Stimulated activated CD8-positive, alpha-beta memory T cell treated with anti-CD3 and anti-CD28 coated beads, Interleukin-4, amount 100 ng/mL, for 48 hours (primary cell): Measurements from ENCODE around the gene PLXNA4.

Experiments
- DNase-seq: peaks from one replicate; pipeline ENCODE4 v3.0.0-alpha.2; 2020

Gene PLXNA4

GRCh38 chr7:132155715-132156114, 420.6 kb downstream of the PLXNA4 start:
- DNase-seq, result no peak

GRCh38 chr7:132154695-132155471, 421.4 kb downstream of the PLXNA4 start:
- DNase-seq, result no peak

DNA sequence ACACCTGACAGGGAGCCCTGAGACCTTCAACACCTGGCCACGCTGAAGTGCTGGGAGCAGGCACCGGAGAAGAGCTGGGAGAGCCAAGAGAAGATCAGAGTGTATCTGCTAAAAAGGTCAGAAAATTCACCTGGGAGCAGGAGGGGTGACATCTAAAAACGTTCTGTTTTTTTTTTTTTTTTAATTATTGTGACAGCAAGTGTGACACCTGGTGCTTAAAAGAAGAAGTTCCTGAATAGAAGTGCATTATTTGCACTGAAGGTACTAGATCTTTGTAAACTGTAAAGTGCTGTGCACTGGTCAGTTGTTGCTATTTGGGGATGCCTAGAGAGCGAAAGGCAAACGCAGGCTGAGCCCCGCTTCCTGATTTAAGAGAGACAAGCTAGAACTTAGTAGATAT, 422.0 kb downstream of the PLXNA4 start:
- DNase-seq, result no peak

GRCh38 chr7:132152131-132152889, 424.0 kb downstream of the PLXNA4 start:
- DNase-seq, result no peak

- no peak for DNase-seq
Measured at GRCh38 chr7:132150711-132151110, 425.6 kb downstream of the PLXNA4 start.

DNA sequence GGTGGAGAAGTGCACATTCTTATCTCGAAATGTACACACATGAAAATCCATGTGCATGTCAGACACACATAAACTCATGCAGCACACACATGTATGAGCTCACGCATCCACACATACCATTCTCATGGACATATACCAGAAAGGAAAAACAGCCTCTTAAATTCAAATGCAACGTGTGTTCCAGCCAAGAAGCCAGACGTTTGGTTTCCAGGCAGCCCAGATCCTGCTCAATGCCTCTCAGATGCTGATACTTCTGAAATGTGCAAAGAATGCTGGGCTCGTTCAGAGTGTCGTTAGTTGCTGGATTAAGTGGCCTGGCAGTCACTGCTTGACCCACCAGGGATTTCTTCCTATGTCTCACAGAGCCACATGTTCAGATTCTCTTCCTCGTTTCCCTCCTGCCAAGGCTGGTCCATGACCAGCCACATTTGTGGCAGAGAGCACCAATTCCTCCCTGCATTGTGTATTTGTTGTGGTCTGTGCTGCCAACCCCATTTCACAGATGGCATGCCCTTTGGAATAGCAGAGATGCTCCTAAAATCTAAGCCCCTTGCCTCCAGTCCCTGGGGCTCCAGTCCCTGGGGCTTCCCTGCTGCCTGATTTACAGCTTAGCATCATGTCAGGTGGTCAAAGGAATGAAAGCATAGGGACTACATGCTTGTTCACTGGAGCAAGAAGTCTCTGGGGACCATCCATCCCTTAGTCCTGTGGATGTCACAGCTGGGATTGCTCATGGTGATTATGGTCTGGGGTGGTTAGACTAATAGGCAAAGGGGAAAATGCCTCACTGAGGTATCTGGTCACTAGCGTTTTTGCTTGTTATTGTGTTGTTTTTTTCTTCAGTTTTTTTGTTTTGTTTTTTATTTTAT, 426.6 kb downstream of the PLXNA4 start:
- DNase-seq, result no peak

DNA sequence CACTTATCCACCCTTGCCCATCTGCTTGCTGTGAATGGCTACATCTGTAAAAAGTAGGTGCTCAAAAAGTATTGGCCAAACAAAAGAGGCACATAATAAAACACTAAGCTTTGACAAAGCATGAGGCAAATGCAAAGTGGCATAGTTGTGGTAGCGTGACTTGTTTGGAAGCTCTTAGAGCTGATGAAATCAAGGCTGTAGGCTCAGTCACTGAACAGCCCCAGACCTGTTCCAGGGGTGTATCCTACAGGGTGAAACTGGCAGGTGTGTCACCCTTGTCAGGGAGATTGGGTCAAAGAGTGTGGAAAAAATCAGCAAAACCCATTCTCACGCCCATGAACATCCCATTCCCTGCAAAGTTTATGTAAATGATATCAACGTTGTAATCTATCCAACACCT, 427.4 kb downstream of the PLXNA4 start:
- no peak for DNase-seq

GRCh38 chr7:132145466-132145865, 430.8 kb downstream of the PLXNA4 start:
- DNase-seq, result no peak

DNA sequence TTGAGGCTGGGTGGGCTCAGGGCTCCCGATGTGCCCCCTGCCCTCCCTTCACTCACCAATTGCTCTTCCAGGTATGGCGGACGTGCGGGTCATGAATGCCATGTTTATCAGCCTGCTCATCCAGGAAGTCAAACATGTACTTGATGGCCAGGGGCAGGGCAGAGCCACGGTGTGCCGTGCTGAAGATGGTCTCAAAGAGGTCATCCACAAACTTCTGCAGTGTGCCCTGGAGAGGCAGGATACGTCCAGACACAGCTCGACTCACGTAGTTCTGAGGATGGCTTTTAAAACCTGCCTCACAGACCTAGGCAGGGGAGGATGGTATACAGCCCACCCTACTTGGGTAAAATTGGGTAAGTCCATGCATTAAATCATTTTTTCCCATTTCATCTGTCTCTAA, 431.2 kb downstream of the PLXNA4 start:
- DNase-seq, result no peak

DNA sequence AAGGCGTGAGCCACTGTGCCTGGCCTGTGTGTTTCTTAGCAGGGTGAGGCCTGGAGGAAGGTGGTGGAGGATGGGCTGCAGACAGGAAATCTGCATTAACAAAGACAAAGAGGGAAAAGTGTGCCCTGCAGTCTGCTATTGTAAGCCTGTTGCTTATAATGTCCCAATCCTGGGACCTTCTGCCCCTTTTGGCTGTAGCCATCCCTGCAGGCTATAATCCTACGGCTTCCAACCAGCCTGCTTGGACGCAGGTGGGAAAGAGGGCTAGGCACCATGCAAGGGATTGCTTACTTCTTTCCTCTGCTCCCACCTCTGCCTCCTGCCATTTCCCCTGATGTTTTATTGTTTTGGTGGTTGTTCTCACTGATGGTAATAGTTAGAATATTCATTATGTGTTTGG, 434.3 kb downstream of the PLXNA4 start:
- DNase-seq, result no peak

DNA sequence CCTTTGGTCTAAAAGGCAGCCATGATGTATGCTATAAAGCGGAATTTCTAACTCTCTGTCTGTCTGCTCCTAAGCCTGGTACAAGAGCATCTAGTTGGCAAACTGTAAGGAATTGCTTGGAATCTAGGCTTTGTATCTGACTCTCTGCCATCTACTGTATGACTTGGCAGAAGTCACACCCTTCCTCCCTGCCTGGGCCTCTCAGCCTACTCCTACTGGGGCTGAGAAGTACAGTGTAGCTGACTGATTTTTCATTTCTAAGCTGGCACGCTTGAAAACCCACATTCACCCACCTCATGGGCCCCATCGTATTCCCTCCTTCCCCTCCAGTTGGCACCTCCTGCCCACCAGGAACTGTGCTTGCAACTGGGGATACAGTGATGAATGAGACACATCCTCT, 435.2 kb downstream of the PLXNA4 start:
- no peak for DNase-seq

DNA sequence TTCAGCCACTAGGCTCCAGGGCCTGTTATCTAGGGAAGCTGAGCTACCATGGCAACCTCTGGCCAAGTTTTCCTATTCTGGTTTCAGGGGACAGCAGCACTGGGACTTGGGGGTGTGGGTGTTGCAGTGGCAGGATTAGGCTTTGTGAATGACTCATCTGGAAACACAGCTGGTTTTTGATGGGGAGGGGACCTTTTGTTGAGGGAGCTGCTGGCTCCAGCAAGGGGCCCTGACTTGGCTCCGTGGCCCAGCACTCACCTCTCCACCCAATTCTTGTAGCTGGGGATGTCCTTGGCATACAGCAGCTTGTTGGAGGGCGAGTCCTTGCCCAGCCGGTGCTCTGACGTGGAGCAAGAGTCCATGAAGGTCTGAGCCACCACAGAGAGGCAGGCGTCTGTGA, 435.9 kb downstream of the PLXNA4 start:
- DNase-seq, result no peak

GRCh38 chr7:132138817-132139216, 437.5 kb downstream of the PLXNA4 start:
- DNase-seq, result no peak

DNA sequence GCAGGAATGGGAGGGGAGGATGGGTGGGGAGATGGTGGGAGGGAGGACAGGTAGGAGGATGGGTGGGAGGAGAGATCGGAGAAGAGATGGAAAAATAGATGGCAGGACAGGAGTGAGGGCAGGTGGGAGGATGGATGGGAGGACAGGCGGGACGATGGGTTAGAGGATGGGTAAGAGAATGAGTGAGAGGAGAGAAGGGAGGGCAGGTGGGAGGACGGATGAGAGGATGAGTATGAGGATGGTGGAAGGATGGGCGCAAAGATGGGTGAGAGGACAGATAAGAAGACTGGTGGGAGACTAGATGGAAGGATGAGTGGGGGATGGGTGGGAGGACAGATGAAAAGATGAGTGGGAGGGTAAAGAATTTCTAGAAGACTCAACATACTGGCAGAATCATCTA, 438.6 kb downstream of the PLXNA4 start:
- no peak for DNase-seq

GRCh38 chr7:132135746-132136385, 440.4 kb downstream of the PLXNA4 start:
- no peak for DNase-seq

DNA sequence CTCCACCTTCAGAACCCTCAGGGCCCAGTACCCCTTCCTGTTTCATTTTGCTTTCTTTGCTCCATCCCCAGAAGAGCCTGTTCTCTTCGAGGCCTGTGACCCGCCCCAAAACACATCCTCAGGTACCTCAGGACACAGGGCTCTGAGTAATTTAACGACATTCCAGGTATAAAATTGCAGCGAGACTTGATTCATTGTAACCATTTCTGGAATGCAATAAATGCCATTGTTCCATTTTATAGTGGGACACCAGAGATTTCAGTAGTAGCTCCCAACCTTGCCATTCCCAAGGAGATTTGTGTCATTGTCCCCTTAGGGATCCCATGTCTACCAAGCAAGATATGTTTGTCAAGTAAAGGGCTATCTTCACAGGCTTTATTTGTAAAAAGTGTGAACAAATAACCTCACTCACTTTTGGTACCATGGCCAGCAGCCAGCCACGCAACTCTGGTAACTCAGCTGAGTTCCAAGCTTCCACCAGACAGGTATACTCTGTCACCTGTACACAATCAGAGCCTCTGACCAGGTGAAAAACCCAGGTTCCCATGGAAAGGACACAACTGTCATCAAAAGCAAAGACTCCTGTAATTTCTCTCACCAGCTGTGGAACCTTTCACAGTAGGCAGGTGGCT, 441.3 kb downstream of the PLXNA4 start:
- DNase-seq, result no peak

- no peak for DNase-seq
Measured at GRCh38 chr7:132133501-132133900, 442.8 kb downstream of the PLXNA4 start.

DNA sequence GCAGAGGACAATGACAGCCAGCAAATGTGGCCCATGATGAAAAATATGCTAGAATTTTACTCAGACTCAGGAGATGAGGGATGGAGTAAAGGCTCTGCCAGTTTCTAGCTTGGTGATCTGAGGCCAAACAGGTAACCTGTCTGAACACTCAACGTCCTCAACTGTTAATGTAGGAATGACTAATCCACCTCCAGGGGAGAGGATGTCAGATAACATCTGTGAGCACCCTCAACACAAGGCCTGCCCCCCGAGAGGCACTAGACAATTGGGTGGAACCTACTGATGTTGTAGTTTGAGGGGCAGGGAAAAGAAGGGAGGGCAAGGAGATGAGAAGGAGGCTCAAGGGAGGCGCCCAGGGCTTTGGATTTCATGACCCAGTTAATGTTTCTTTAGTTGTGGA, 445.1 kb downstream of the PLXNA4 start:
- DNase-seq, result no peak

GRCh38 chr7:132130497-132130896, 445.8 kb downstream of the PLXNA4 start:
- no peak for DNase-seq

GRCh38 chr7:132125872-132126595, 450.2 kb downstream of the PLXNA4 start:
- no peak for DNase-seq

DNA sequence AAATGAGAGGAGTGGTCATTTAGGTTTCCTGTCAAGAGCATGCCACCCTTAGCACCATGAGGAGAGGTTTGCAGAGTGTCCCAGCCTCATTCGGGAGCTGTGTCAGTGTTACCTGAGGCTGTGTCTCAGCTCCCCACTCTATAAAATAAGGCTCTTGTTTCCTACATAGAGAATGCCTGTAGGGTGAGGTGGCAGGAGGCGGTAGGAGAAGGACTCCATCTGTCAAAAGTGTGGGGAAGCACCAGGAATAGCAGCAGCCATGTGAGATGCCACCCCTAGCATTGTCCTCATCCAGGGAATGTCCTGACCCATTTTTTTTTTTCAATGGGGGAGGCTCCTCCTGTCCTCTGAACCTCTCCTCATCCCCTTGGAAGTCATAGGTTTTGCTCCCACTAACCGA, 451.2 kb downstream of the PLXNA4 start:
- DNase-seq, result no peak

- DNase-seq, result no peak
Measured at GRCh38 chr7:132124575-132124974, 451.7 kb downstream of the PLXNA4 start.
